Left hindlimb (tissue), 1 donor: ENCODE results near the gene ELMO2.
A peak's percentile ranks its signal among the peaks of the same experiment; 100 is the strongest.

Source experiments
- DNase-seq: peaks from one replicate; pipeline ENCODE4 v3.0.0-alpha.2; 2018

The ELMO2 gene

GRCh38 chr20:46365487-46366220, 40.8 kb downstream of the ELMO2 start:
- no peak for DNase-seq

GRCh38 chr20:46364670-46365486, 41.5 kb downstream of the ELMO2 start:
- DNase-seq = no peak

GRCh38 chr20:46363874-46364669, 42.3 kb downstream of the ELMO2 start:
- DNase-seq = peak; percentile 93

- DNase-seq = no peak
Measured at GRCh38 chr20:46362921-46363867, 43.2 kb downstream of the ELMO2 start.

- no peak for DNase-seq
Measured at GRCh38 chr20:46361811-46362210, 44.6 kb downstream of the ELMO2 start.

- no peak for DNase-seq
Measured at GRCh38 chr20:46361381-46361780, 45.0 kb downstream of the ELMO2 start.

- no peak for DNase-seq
Measured at GRCh38 chr20:46359233-46359751, 47.1 kb downstream of the ELMO2 start.

- no peak for DNase-seq
Measured at GRCh38 chr20:46358346-46359058, 47.9 kb downstream of the ELMO2 start.

- no peak for DNase-seq
Measured at GRCh38 chr20:46357030-46357514, 49.3 kb downstream of the ELMO2 start.

GRCh38 chr20:46356195-46357029, 50.0 kb downstream of the ELMO2 start:
- no peak for DNase-seq

- no peak for DNase-seq
Measured at GRCh38 chr20:46355778-46356177, 50.6 kb downstream of the ELMO2 start.

GRCh38 chr20:46354920-46355654, 51.3 kb downstream of the ELMO2 start:
- no peak for DNase-seq

GRCh38 chr20:46354207-46354555, 52.2 kb downstream of the ELMO2 start:
- no peak for DNase-seq

- no peak for DNase-seq
Measured at GRCh38 chr20:46353500-46354206, 52.8 kb downstream of the ELMO2 start.

GRCh38 chr20:46352370-46352938, 54.0 kb downstream of the ELMO2 start:
- DNase-seq = no peak

- DNase-seq = no peak
Measured at GRCh38 chr20:46351357-46352058, 54.9 kb downstream of the ELMO2 start.

GRCh38 chr20:46350986-46351267, 55.5 kb downstream of the ELMO2 start:
- no peak for DNase-seq
